ENCODE results near the gene NTN3.

- TF ChIP-seq, protein P1, sequence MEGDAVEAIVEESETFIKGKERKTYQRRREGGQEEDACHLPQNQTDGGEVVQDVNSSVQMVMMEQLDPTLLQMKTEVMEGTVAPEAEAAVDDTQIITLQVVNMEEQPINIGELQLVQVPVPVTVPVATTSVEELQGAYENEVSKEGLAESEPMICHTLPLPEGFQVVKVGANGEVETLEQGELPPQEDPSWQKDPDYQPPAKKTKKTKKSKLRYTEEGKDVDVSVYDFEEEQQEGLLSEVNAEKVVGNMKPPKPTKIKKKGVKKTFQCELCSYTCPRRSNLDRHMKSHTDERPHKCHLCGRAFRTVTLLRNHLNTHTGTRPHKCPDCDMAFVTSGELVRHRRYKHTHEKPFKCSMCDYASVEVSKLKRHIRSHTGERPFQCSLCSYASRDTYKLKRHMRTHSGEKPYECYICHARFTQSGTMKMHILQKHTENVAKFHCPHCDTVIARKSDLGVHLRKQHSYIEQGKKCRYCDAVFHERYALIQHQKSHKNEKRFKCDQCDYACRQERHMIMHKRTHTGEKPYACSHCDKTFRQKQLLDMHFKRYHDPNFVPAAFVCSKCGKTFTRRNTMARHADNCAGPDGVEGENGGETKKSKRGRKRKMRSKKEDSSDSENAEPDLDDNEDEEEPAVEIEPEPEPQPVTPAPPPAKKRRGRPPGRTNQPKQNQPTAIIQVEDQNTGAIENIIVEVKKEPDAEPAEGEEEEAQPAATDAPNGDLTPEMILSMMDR (IDR thresholded peaks at IDR 0.05; ENCODE audit: borderline replicate concordance, extremely low read depth, low read length, poor library complexity, severe bottlenecking), result peak; percentile 70
- peak; percentile 46 for TF ChIP-seq EZH2 (IDR thresholded peaks at IDR 0.05; ENCODE audit: borderline replicate concordance, low read depth, low read length, severe bottlenecking)
Observed at GRCh38 chr16:2473999-2474876, 3.1 kb downstream of the NTN3 start.
